GM23248 (cell line): Measurements from ENCODE around the gene TPI1. TPM values are rescaled to one million over a fixed set of nuclear protein-coding genes. Genes with fewer than 3 reads are reported as not detected.
A peak's percentile ranks its signal among the peaks of the same experiment; 100 is the strongest.
"Not testable (repeated sequence)": the region's sequence is repeated elsewhere in the genome, so short reads cannot be mapped to it uniquely, and the experiment has no call there.

Experiments
- DNase-seq: peaks from one replicate; pipeline ENCODE4 v3.0.0-alpha.2; 2015
- H2AFZ ChIP-seq: fragments of 200-600 bp; sonication (generic); 2 replicates; pipeline ENCODE4 v1.6.1; 2016; ENCODE audit warnings: antibody characterized with exemption
- H3F3A ChIP-seq: fragments of 200-600 bp; sonication (generic); 2 replicates; pipeline ENCODE4 v1.6.1; 2016; ENCODE audit warnings: mild to moderate bottlenecking, antibody characterized with exemption, mixed run types; ENCODE audit not compliant: insufficient read depth
- H3K27ac ChIP-seq: fragments of 200-600 bp; sonication (generic); 2 replicates; pipeline ENCODE4 v1.5.1; 2016; ENCODE audit warnings: mild to moderate bottlenecking
- H3K27me3 ChIP-seq: fragments of 200-600 bp; sonication (generic); replicated peaks from 2 replicates; pipeline ENCODE4 v1.6.1; 2016; ENCODE audit warnings: mild to moderate bottlenecking; ENCODE audit not compliant: insufficient read depth
- H3K36me3 ChIP-seq: fragments of 200-600 bp; sonication (generic); 2 replicates; pipeline ENCODE4 v1.6.1; 2016; ENCODE audit warnings: low read depth, mild to moderate bottlenecking
- H3K4me1 ChIP-seq: fragments of 200-600 bp; sonication (generic); 2 replicates; pipeline ENCODE4 v1.6.1; 2016; ENCODE audit warnings: mild to moderate bottlenecking; ENCODE audit not compliant: insufficient read depth
- H3K4me2 ChIP-seq: fragments of 200-600 bp; sonication (generic); one replicate; pipeline ENCODE4 v1.6.1; 2016; ENCODE audit warnings: mild to moderate bottlenecking; ENCODE audit not compliant: unreplicated experiment
- H3K4me3 ChIP-seq: fragments of 200-600 bp; sonication (generic); 2 replicates; pipeline ENCODE4 v1.5.1; 2016; ENCODE audit warnings: mild to moderate bottlenecking
- H3K79me2 ChIP-seq: fragments of 200-600 bp; sonication (generic); 2 replicates; pipeline ENCODE4 v1.6.1; 2016; ENCODE audit warnings: mild to moderate bottlenecking; ENCODE audit not compliant: insufficient read depth
- H3K9ac ChIP-seq: fragments of 200-600 bp; sonication (generic); 2 replicates; pipeline ENCODE4 v1.6.1; 2016; ENCODE audit warnings: mild to moderate bottlenecking
- H3K9me2 ChIP-seq: fragments of 200-600 bp; sonication (generic); 2 replicates; pipeline ENCODE4 v1.6.1; 2016; ENCODE audit warnings: mixed run types, mild to moderate bottlenecking, moderate library complexity; ENCODE audit not compliant: insufficient read depth
- H3K9me3 ChIP-seq: fragments of 200-600 bp; sonication (generic); one replicate; pipeline ENCODE4 v1.6.1; 2017; ENCODE audit warnings: low read depth
- H4K20me1 ChIP-seq: fragments of 200-600 bp; sonication (generic); 2 replicates; pipeline ENCODE4 v1.6.0; 2016; ENCODE audit not compliant: insufficient read depth
- EZH2 ChIP-seq: fragments of 200-600 bp; sonication (generic); IDR thresholded peaks from 2 replicates; pipeline ENCODE4 v1.6.1; 2018; ENCODE audit warnings: antibody characterized with exemption, mild to moderate bottlenecking; ENCODE audit not compliant: insufficient read depth, poor library complexity, severe bottlenecking
- EZH2phosphoT487 ChIP-seq: fragments of 200-600 bp; sonication (generic); IDR thresholded peaks from 2 replicates; pipeline ENCODE4 v1.6.1; 2018; ENCODE audit warnings: antibody characterized with exemption, moderate library complexity, mild to moderate bottlenecking, low read depth; ENCODE audit not compliant: insufficient read depth
- WGBS, 2 experiments: methylation state at CpG; one replicate each; pipeline ENCODE4 v1.1.6; 2015 to 2017; ENCODE audit warnings: low lambda C conversion rate in 2 of 2, low coverage in 1 of 2; ENCODE audit errors: missing lambda C conversion rate in 2 of 2; 5-methylcytosine and 5-hydroxymethylcytosine counted together
- in situ Hi-C: fragments of 300-500 bp; cut with MboI; formaldehyde crosslinking; loops from 2 replicates; pipeline ENCODE4 v1.15.0; 2020
- polyA plus RNA-seq: library from polyadenylated mRNA; unstranded; fragments of >200 nt; fragmentation: Nextera tagmentation; extraction: Ambion mirVana; gene quantifications from 2 replicates; pipeline ENCODE4 v1.2.1, GENCODE V29; 2016
- total RNA-seq: library from RNA; depleted of rRNA; stranded (reverse); fragments of >200 nt; shearing (Covaris generic); gene quantifications from 2 replicates; pipeline ENCODE4 v1.2.3, GENCODE V29; 2014

Gene TPI1
- total and polyA plus RNA-seq, 2 experiments from 2014 or later, result 1,799 to 1,936 TPM

DNA sequence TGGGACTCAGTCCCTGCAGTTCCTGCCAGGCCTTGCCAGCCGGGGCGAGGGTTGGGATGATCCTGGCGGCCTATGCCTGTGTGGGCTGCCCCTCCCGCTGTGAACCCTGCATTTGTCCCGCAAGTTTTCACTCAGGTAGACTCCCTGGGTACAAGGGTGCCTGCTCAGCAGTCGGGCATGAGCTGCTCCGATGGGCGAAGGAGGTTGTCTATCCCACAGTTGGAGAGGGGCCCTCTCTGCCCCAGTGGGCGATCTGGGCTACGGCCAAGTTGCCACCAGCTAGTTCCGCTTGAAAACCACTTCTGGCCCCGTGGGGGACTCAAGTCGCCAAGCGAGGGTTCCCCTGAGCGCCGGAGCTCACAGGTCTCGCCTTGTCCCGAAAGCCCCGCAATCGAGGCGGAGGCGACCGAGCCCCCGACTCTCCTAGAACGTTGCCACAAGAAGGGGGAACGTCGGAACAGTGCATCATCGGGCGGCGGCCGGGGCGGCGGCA, 365 bp upstream of the TPI1 start:
- H3K9ac ChIP-seq, result peak overlapping the region; percentile 92
- H3F3A ChIP-seq, result peaks cover 40% of the 10 kb centered on the region
- no peaks in the 10 kb centered on the region for H3K9me2 ChIP-seq
- peaks cover 38% of the 10 kb centered on the region for H3K79me2 ChIP-seq
- peak overlapping the region; percentile 78 for H2AFZ ChIP-seq
- TF ChIP-seq EZH2 (no peak), EZH2phosphoT487 (no peak)
- 2 to 4% methylated on average over 32 to 33 of the region's 33 CpGs for WGBS, 2 experiments
- H3K9me3 ChIP-seq, result no peaks in the 10 kb centered on the region
- H4K20me1 ChIP-seq, result no peaks in the 10 kb centered on the region; the same call in 1 of the 2 replicates
- peak overlapping the region; percentile 88 for H3K4me2 ChIP-seq
- peaks cover 27% of the 10 kb centered on the region for H3K36me3 ChIP-seq
- in situ Hi-C loops, result no loop called here
- H3K27ac ChIP-seq, result peak overlapping the region; percentile 51
- H3K27me3 ChIP-seq, result no peaks in the 10 kb centered on the region
- peak overlapping the region; percentile 99 for H3K4me3 ChIP-seq
- peaks cover 37% of the 10 kb centered on the region for H3K4me1 ChIP-seq
- peak; percentile 44 for DNase-seq

DNA sequence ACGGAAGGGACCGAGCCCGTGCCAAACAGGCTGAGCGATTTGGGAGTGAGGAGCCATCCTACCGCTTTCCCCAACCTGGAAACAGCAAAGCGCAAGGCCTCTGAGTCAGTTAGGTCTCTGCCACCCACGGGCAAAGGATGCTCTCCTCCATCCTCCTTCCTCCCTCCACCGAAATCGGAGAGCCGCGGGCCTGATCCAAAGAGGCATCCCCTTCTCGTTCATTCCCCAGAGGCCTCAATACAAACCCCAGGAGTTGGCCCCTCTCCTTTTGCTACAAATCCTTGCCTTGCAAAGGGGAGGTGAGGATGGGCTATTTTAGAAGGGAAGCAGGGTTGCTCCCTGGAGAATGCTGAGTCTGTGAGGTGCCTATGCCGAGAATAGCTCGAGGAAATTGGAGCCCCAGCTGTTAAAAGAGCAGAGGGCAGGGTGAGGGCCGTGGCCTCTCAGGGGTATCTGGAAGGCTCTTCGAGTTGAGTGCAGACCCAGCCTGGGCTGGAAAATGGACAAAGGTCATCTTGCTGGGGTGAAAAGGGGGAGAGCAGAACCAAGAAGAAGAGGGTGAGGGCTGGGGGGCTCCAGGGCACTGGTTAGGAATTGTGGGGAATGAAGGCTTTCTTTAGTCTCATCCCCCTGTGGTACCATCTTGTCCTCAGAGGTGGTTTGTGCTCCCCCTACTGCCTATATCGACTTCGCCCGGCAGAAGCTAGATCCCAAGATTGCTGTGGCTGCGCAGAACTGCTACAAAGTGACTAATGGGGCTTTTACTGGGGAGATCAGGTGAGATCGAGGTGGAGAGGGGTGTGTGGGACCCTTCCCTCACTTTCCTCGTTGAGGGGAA, 1.1 kb downstream of the TPI1 start:
- Histone ChIP-seq H3K9ac (peak overlapping the region; percentile 92), H3K27me3 (no peaks in the 10 kb centered on the region), H3K79me2 (peaks cover 38% of the 10 kb centered on the region), H2AFZ (no peak overlapping the region), H3K9me3 (no peaks in the 10 kb centered on the region), H3K36me3 (peaks cover 17% of the 10 kb centered on the region), H4K20me1 (no peaks in the 10 kb centered on the region; the same call in 1 of the 2 replicates), H3K4me3 (peak overlapping the region; percentile 99), H3F3A (peaks cover 38% of the 10 kb centered on the region), H3K27ac (peak overlapping the region; percentile 68), H3K4me2 (peak overlapping the region; percentile 100), H3K4me1 (peaks cover 39% of the 10 kb centered on the region), H3K9me2 (no peaks in the 10 kb centered on the region)
- TF ChIP-seq EZH2phosphoT487 (no peak), EZH2 (no peak)
- in situ Hi-C loops, result no loop called here
- DNase-seq, result peak; percentile 75
- WGBS, 2 experiments, result 5 to 7% methylated on average over 21 to 22 of the region's 22 CpGs

GRCh38 chr12:6869049-6870021, 2.0 kb downstream of the TPI1 start:
- in situ Hi-C loops, result no loop called here
- WGBS, 2 experiments, result 42 to 47% methylated on average over 12 of the region's 12 CpGs
- no peaks in the 10 kb centered on the region for H3K9me2 ChIP-seq
- no peaks in the 10 kb centered on the region for H3K27me3 ChIP-seq
- H3K4me1 ChIP-seq, result peaks cover 39% of the 10 kb centered on the region
- peak overlapping the region; percentile 92 for H3K9ac ChIP-seq
- no peaks in the 10 kb centered on the region; the same call in 1 of the 2 replicates for H4K20me1 ChIP-seq
- H3K27ac ChIP-seq, result peak overlapping the region; percentile 68
- H3K9me3 ChIP-seq, result no peaks in the 10 kb centered on the region
- peak overlapping the region; percentile 99 for H3K4me3 ChIP-seq
- peak overlapping the region; percentile 100 for H3K4me2 ChIP-seq
- peak; percentile 75 for DNase-seq
- TF ChIP-seq EZH2phosphoT487, result no peak
- no peak for TF ChIP-seq EZH2
- peaks cover 40% of the 10 kb centered on the region for H3K79me2 ChIP-seq
- no peak overlapping the region for H2AFZ ChIP-seq
- H3K36me3 ChIP-seq, result peaks cover 16% of the 10 kb centered on the region
- H3F3A ChIP-seq, result peaks cover 38% of the 10 kb centered on the region

DNA sequence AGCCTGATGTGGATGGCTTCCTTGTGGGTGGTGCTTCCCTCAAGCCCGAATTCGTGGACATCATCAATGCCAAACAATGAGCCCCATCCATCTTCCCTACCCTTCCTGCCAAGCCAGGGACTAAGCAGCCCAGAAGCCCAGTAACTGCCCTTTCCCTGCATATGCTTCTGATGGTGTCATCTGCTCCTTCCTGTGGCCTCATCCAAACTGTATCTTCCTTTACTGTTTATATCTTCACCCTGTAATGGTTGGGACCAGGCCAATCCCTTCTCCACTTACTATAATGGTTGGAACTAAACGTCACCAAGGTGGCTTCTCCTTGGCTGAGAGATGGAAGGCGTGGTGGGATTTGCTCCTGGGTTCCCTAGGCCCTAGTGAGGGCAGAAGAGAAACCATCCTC, 3.0 kb downstream of the TPI1 start:
- 42 to 62% methylated on average over 4 of the region's 4 CpGs for WGBS, 2 experiments
- Histone ChIP-seq H3K4me2 (peak overlapping the region; percentile 100), H3K4me1 (peaks cover 39% of the 10 kb centered on the region), H3K36me3 (peaks cover 16% of the 10 kb centered on the region), H3F3A (peaks cover 38% of the 10 kb centered on the region), H3K9ac (peak overlapping the region; percentile 28), H3K79me2 (peaks cover 44% of the 10 kb centered on the region), H3K27ac (peak overlapping the region; percentile 49; the same call in 1 of the 2 replicates)
- H4K20me1 ChIP-seq, DNase-seq, H3K9me3 ChIP-seq, H2AFZ ChIP-seq, H3K4me3 ChIP-seq, H3K9me2 ChIP-seq, in situ Hi-C loops, H3K27me3 ChIP-seq: not testable (repeated sequence)
